HG02870 (cell line): ENCODE results near the gene TNXB.
"Not testable (repeated sequence)": the region's sequence is repeated elsewhere in the genome, so short reads cannot be mapped to it uniquely, and the experiment has no call there.

Experiments used
- ATAC-seq: cut with Tn5 transposase; IDR thresholded peaks from one replicate; pipeline ENCODE4 v1.9.1; 2021; ENCODE audit warnings: mild to moderate bottlenecking, moderate library complexity; ENCODE audit not compliant: unreplicated experiment

Gene TNXB

GRCh38 chr6:32113386-32114352 is 4.5 kb upstream of the TNXB start:
- no peak for ATAC-seq

- no peak for ATAC-seq
Observed at GRCh38 chr6:32112431-32112980, 3.4 kb upstream of the TNXB start.

GRCh38 chr6:32111424-32112066 is 2.4 kb upstream of the TNXB start:
- ATAC-seq = no peak

- ATAC-seq = no peak
Observed at GRCh38 chr6:32110632-32111031, 1.5 kb upstream of the TNXB start.

GRCh38 chr6:32109765-32110160 is 625 bp upstream of the TNXB start:
- no peak for ATAC-seq

GRCh38 chr6:32108727-32109113 is 418 bp downstream of the TNXB start:
- no peak for ATAC-seq

GRCh38 chr6:32108094-32108627 is 977 bp downstream of the TNXB start:
- no peak for ATAC-seq

- no peak for ATAC-seq
Observed at GRCh38 chr6:32107406-32107805, 1.7 kb downstream of the TNXB start.

- ATAC-seq = no peak
Observed at GRCh38 chr6:32105433-32105832, 3.7 kb downstream of the TNXB start.

GRCh38 chr6:32102255-32102654 is 6.9 kb downstream of the TNXB start:
- no peak for ATAC-seq

- not testable (repeated sequence) for ATAC-seq
Observed at GRCh38 chr6:32100251-32100650, 8.9 kb downstream of the TNXB start.

GRCh38 chr6:32097364-32097763 is 11.8 kb downstream of the TNXB start:
- ATAC-seq = no peak

GRCh38 chr6:32096394-32097258 is 12.5 kb downstream of the TNXB start:
- no peak for ATAC-seq

GRCh38 chr6:32096087-32096393 is 13.1 kb downstream of the TNXB start:
- ATAC-seq = no peak

GRCh38 chr6:32095338-32096086 is 13.6 kb downstream of the TNXB start:
- ATAC-seq = no peak

- no peak for ATAC-seq
Observed at GRCh38 chr6:32092760-32093497, 16.2 kb downstream of the TNXB start.

GRCh38 chr6:32089082-32089828 is 19.9 kb downstream of the TNXB start:
- ATAC-seq = no peak

- ATAC-seq = no peak
Observed at GRCh38 chr6:32088487-32089049, 20.6 kb downstream of the TNXB start.
